ENCODE data around the gene RUBCNL.

- TF ChIP-seq EZH2 (IDR thresholded peaks at IDR 0.05; ENCODE audit: low read length) (no peak), CTCF (optimal IDR thresholded peaks at IDR 0.05 in 1 of 3, IDR thresholded peaks at IDR 0.05 in 1 of 3, conservative IDR thresholded peaks at IDR 0.05 in 1 of 3; ENCODE audit: extremely low read depth in 1 of 3, insufficient read depth in 2 of 3, low read length in 3 of 3) (no peak)
Observed at GRCh38 chr13:46396341-46396740, 9.3 kb upstream of the RUBCNL start.

Measured in keratinocyte (primary cell).